A204.1 (cell line): ENCODE data around the gene L3MBTL3.

Experiments used
- FAIRE-seq: peaks from 2 replicates; lab custom pipeline; 2012; peaks lifted over from hg19 to GRCh38; lab: Jason Lieb, UNC

The L3MBTL3 gene

GRCh38 chr6:130027948-130028347, 9.6 kb downstream of the L3MBTL3 start:
- no peak for FAIRE-seq

GRCh38 chr6:130029163-130029562, 10.8 kb downstream of the L3MBTL3 start:
- FAIRE-seq, result no peak

- no peak for FAIRE-seq
These were observed 14.5 kb downstream of the L3MBTL3 start for GRCh38 chr6:130032758-130033340.

DNA sequence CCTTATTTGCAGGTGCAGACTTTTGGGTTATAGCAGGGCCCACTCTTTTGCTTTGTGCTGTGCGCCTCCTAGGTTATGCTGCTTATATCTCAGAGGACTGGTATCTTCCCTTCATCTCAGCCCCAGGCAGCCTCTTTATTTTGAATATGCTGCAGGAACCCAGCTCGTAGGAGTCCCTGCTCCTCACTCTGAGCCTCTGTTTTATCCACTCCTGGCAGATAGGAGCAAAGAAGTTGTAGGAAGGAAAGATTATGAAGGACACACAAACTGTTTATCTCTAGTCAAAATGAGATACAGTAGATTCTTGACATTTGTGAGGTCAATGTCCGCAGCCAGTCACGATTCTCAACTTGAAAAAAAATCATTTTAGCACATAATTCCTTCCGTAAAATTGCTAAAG, 15.6 kb downstream of the L3MBTL3 start:
- no peak for FAIRE-seq

- no peak for FAIRE-seq
These were observed 16.2 kb downstream of the L3MBTL3 start for GRCh38 chr6:130034378-130035146.

DNA sequence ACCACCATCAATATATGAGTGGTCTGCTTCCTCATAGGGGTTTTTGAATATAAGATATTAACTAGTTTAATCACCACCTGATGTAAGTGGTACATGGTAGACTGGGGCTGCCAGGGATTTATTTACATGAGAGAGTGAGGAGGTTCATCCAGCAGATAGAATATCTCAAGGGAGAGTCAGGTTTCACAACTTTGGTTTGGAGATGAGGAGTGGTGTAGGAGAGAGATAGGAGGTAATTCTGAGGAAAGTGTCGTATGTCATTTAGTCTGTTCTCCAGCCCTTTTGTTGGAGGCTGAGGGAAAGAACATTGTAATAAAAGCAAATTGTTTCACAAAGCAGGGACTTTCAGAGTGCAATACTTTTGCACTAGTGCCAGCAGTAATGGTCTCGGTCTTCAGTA, 16.8 kb downstream of the L3MBTL3 start:
- no peak for FAIRE-seq

GRCh38 chr6:130037207-130037811, 18.9 kb downstream of the L3MBTL3 start:
- peak; percentile 94 for FAIRE-seq

GRCh38 chr6:130041594-130041993, 23.2 kb downstream of the L3MBTL3 start:
- no peak for FAIRE-seq

- no peak for FAIRE-seq
These were observed 25.0 kb downstream of the L3MBTL3 start for GRCh38 chr6:130043344-130043743.

GRCh38 chr6:130045622-130046021, 27.2 kb downstream of the L3MBTL3 start:
- no peak for FAIRE-seq

- FAIRE-seq, result no peak
These were observed 28.3 kb downstream of the L3MBTL3 start for GRCh38 chr6:130046671-130047070.

DNA sequence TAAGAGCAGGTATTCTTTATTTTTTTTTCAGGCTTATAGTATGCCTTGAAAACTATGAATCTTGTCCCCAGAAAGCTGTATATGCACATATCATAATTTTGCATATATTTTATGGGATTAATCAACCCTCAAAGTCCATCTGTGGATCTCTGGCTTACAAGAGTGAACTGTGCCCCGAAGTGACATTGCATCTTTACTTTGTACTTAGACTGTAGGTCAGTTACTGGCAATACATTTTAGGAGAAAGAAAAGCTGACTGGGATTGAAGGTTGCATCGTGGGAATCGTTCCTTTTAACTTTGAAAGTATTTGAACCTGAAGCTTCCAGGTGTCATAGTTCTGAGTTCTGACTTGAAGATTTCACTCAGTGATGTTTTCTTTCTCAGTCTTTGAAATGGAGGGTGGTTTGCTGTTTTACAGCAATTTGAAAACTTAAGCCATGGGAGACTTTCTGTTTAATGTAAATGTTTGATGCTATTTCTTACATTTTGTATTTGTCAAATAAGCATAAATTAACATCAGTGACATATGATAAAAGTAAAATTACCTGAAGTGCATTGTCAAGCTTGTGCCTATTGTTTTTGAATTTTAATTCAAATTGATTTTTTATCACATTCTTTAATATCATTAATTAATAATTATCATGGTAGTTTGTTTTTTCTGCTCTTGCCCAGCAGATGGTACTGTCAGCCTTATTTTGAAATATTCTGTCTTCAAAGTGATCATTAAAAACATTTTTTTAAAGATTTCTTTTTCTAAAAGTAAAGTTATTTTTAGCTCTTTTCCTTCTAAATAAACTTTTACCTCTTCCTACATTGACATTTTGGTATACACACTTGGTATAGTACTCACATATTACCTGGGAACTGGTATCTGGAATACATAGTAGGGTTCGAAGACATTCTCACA, 29.0 kb downstream of the L3MBTL3 start:
- FAIRE-seq, result no peak

- FAIRE-seq, result no peak
These were observed 31.8 kb downstream of the L3MBTL3 start for GRCh38 chr6:130050230-130050629.

DNA sequence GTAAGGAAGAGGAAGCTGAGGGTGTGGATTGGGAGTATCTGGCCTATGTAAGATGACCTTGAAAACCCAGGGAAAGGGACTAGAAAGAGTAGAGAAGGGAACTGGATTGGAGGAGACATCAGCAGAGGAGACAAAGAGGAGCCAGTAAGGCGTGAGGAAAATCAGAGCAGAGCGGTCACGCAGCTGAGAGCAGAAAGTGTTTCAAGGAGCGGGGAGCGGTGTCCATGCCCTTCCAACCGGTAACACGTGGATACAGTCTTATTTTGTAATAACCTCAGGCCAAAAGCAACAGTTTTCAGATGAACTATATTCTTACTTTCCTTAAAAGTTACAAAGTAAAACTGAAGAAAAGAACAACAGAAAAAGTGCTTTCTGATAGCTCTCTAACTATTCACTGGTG, 36.3 kb downstream of the L3MBTL3 start:
- no peak for FAIRE-seq

- FAIRE-seq, result no peak
These were observed 36.9 kb downstream of the L3MBTL3 start for GRCh38 chr6:130055271-130055670.

- FAIRE-seq, result no peak
These were observed 39.1 kb downstream of the L3MBTL3 start for GRCh38 chr6:130057495-130057894.

- FAIRE-seq, result no peak
These were observed 45.4 kb downstream of the L3MBTL3 start for GRCh38 chr6:130063806-130064205.

GRCh38 chr6:130065609-130066156, 47.3 kb downstream of the L3MBTL3 start:
- FAIRE-seq, result no peak

GRCh38 chr6:130069485-130069884, 51.1 kb downstream of the L3MBTL3 start:
- FAIRE-seq, result no peak

GRCh38 chr6:130070326-130070725, 51.9 kb downstream of the L3MBTL3 start:
- no peak for FAIRE-seq

- FAIRE-seq, result no peak
These were observed 52.4 kb downstream of the L3MBTL3 start for GRCh38 chr6:130070792-130071191.

- FAIRE-seq, result no peak
These were observed 57.6 kb downstream of the L3MBTL3 start for GRCh38 chr6:130075879-130076460.
